ENCODE measurements around the gene ASTN1.

Gene ASTN1

DNA sequence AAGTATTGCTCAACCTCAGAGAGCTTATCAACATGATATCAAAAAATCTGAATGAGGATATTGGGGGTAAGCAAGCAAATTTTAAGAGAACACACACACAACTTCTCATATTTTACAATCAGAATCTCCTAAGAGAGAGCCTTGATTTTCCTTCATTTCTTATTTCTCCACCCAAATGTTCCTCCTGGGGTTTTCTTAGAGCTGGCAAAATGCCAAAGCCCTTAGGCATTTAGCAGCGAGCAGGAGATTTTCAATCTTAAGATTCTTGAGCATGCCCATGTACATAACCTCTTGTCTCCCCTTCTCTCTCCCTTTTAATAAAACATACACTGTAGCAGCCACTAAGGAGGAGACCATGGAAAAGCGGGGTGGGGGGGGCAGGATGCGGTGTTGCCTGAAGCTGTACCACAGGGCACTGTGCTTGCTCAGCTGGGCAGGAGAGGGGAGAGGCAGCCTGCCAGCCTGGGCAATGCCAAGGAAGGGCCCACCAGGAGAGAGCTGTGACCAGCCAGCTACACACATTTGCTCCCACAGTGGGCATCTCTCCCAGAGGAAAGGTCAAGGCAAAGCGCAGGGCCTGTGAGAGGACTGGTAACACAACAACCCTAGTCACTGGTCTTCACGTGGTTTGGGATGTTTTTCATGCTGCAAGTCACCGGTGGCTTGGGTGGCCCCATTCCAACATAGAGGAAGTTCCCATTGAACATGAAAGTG lies 10.6 kb upstream of the ASTN1 start:
- CTCF ChIA-PET: no interaction called here
- no peak for TF ChIP-seq TARDBP (IDR thresholded peaks at IDR 0.05)
- no peak for TF ChIP-seq LEF1 (IDR thresholded peaks at IDR 0.05; ENCODE audit: borderline replicate concordance)
- TF ChIP-seq FOXM1 (IDR thresholded peaks at IDR 0.05; ENCODE audit: borderline replicate concordance): no peak
- no peak for TF ChIP-seq SUZ12 (IDR thresholded peaks at IDR 0.05)
- no peak for TF ChIP-seq BHLHE40 (IDR thresholded peaks at IDR 0.05; ENCODE audit: borderline replicate concordance)
- no peak for TF ChIP-seq SP1 (IDR thresholded peaks at IDR 0.05)
- TF ChIP-seq NFRKB (IDR thresholded peaks at IDR 0.05): no peak
- TF ChIP-seq L3MBTL2 (conservative IDR thresholded peaks at IDR 0.05): no peak
- no peak for TF ChIP-seq ARNT (IDR thresholded peaks at IDR 0.05)
- no peak for TF ChIP-seq FOXK2 (IDR thresholded peaks at IDR 0.05)
- TF ChIP-seq ZNF384 (IDR thresholded peaks at IDR 0.05): no peak
- DNase-seq (ENCODE audit: extremely low spot score): no peak
- POLR2A ChIA-PET: no interaction called here

DNA sequence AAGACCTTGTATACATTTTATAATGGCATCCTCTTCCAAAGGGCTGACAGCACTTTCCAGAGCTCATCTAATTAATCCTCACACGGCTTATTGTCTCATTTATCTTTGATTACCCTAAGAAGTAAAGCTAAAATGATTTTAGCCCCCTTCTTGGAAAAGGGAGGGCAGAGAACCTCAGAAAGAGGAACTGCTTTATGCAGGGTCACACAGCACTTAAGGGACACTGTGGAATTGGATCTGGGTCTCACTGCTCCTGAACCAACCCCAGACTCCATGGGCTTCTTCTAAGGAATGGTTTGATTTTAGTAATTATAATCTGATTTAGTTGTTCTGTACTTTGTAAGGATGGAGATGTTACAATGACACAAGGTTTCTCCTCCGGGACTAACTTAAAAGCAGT lies 9.5 kb upstream of the ASTN1 start:
- CTCF ChIA-PET: no interaction called here
- no peak for DNase-seq (ENCODE audit: extremely low spot score)
- TF ChIP-seq HDGF (IDR thresholded peaks at IDR 0.05; ENCODE audit: borderline replicate concordance) (no peak), BHLHE40 (IDR thresholded peaks at IDR 0.05; ENCODE audit: borderline replicate concordance) (no peak), ARNT (IDR thresholded peaks at IDR 0.05) (no peak), FOXA1 (IDR thresholded peaks at IDR 0.05) (no peak), PKNOX1 (IDR thresholded peaks at IDR 0.05) (no peak)

GRCh38 chr1:177172866-177173265 lies 8.4 kb upstream of the ASTN1 start:
- POLR2A ChIA-PET: no interaction called here

More for the DNA sequence above, 9.5 kb upstream of the ASTN1 start:
- POLR2A ChIA-PET: no interaction called here

GRCh38 chr1:177172272-177172671 lies 7.8 kb upstream of the ASTN1 start:
- ChIA-PET POLR2A (no interaction called here), CTCF (no interaction called here)
- no peak for DNase-seq (ENCODE audit: extremely low spot score)
- TF ChIP-seq ZNF384 (IDR thresholded peaks at IDR 0.05) (no peak), NFRKB (IDR thresholded peaks at IDR 0.05) (no peak), CTBP1 (IDR thresholded peaks at IDR 0.05; ENCODE audit: borderline replicate concordance) (no peak), BHLHE40 (IDR thresholded peaks at IDR 0.05; ENCODE audit: borderline replicate concordance) (no peak), ARNT (IDR thresholded peaks at IDR 0.05) (no peak), TARDBP (IDR thresholded peaks at IDR 0.05) (no peak), FOXK2 (IDR thresholded peaks at IDR 0.05) (no peak)

More at GRCh38 chr1:177172866-177173265, 8.4 kb upstream of the ASTN1 start:
- no peak for DNase-seq (ENCODE audit: extremely low spot score)
- TF ChIP-seq ZNF384 (IDR thresholded peaks at IDR 0.05): no peak
- TF ChIP-seq SUZ12 (IDR thresholded peaks at IDR 0.05): no peak
- no peak for TF ChIP-seq HDGF (IDR thresholded peaks at IDR 0.05; ENCODE audit: borderline replicate concordance)
- TF ChIP-seq TARDBP (IDR thresholded peaks at IDR 0.05): no peak
- no peak for TF ChIP-seq ARNT (IDR thresholded peaks at IDR 0.05)
- no peak for TF ChIP-seq FOXK2 (IDR thresholded peaks at IDR 0.05)
- no peak for TF ChIP-seq LEF1 (IDR thresholded peaks at IDR 0.05; ENCODE audit: borderline replicate concordance)
- CTCF ChIA-PET: no interaction called here

- no peak for TF ChIP-seq ARNT (IDR thresholded peaks at IDR 0.05)
- TF ChIP-seq FOXK2 (IDR thresholded peaks at IDR 0.05): no peak
- no peak for TF ChIP-seq L3MBTL2 (conservative IDR thresholded peaks at IDR 0.05)
- TF ChIP-seq SUZ12 (IDR thresholded peaks at IDR 0.05): no peak
- TF ChIP-seq HDGF (IDR thresholded peaks at IDR 0.05; ENCODE audit: borderline replicate concordance): no peak
- no peak for TF ChIP-seq BHLHE40 (IDR thresholded peaks at IDR 0.05; ENCODE audit: borderline replicate concordance)
- no peak for TF ChIP-seq SP1 (IDR thresholded peaks at IDR 0.05)
- no peak for TF ChIP-seq ELF4 (IDR thresholded peaks at IDR 0.05)
- no peak for TF ChIP-seq LEF1 (IDR thresholded peaks at IDR 0.05; ENCODE audit: borderline replicate concordance)
- no peak for TF ChIP-seq CTBP1 (IDR thresholded peaks at IDR 0.05; ENCODE audit: borderline replicate concordance)
- no peak for TF ChIP-seq TARDBP (IDR thresholded peaks at IDR 0.05)
- ChIA-PET POLR2A (no interaction called here), CTCF (interaction anchor here (2.1 kb wide), 1 partner anchor 10 kb away, joined by 9 read pairs; no protein-coding TSS in a partner anchor)
- no peak for DNase-seq (ENCODE audit: extremely low spot score)
These were observed 7.1 kb upstream of the ASTN1 start for GRCh38 chr1:177171536-177172123.

DNA sequence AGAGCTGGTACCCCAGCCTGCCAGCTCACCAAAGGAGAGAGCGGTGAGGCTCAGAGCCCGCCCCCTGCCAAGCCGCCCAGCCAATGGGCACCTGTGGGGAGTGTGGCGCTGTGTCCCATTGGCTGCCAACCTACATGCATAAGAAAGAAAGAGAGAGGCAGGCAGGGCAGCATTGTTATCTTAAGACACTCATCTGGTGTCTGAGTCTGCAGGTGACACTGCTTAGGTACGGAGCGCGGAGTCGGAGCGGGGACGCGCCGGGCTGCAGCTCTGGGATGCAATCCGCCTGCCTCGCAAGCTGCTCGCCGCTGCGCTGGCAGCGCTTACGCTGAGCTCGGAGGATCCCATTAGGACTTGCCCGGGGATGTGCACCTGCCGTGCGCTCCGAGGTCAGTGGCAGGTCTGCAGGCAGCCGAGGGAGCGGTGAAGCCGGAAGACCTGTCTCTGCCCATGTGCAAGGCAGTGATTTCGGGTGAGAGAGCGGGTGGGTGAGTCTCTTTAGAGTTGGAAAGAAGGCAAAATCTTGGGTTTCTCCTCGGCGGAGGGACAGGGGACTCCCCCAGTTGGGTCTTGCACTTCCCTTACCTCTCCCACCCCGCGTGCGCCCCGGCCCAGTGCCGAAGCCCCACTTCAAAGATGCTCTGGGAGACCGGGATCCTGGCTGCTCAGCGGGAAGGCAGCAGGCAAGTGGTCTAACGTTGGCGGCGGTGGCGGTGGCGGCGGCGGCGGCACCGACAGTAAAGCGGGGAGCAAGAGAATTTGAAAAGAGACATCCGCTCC lies 6.4 kb upstream of the ASTN1 start, which contains the start of gene BRINP2:
BRINP2 (plus strand) TSS at position 203 of the 780 bp plus-strand sequence. CDS start 58,919 bp downstream, outside the sequence.
- DNase-seq (ENCODE audit: extremely low spot score): peak; percentile 74
- CTCF ChIA-PET: interaction anchor here (2.1 kb wide), 1 partner anchor 11 kb away, joined by 9 read pairs; no protein-coding TSS in a partner anchor
- POLR2A ChIA-PET: no interaction called here
- no peak for TF ChIP-seq CTBP1 (IDR thresholded peaks at IDR 0.05; ENCODE audit: borderline replicate concordance)
- no peak for TF ChIP-seq ELF4 (IDR thresholded peaks at IDR 0.05)
- TF ChIP-seq TARDBP (IDR thresholded peaks at IDR 0.05): no peak
- TF ChIP-seq NFRKB (IDR thresholded peaks at IDR 0.05): no peak
- no peak for TF ChIP-seq BHLHE40 (IDR thresholded peaks at IDR 0.05; ENCODE audit: borderline replicate concordance)
- TF ChIP-seq FOXK2 (IDR thresholded peaks at IDR 0.05): no peak
- no peak for TF ChIP-seq L3MBTL2 (conservative IDR thresholded peaks at IDR 0.05)
- no peak for TF ChIP-seq ARNT (IDR thresholded peaks at IDR 0.05)
- no peak for TF ChIP-seq FOXA1 (IDR thresholded peaks at IDR 0.05)
- TF ChIP-seq FOXM1 (IDR thresholded peaks at IDR 0.05; ENCODE audit: borderline replicate concordance): no peak
- no peak for TF ChIP-seq PKNOX1 (IDR thresholded peaks at IDR 0.05)
- no peak for TF ChIP-seq SP1 (IDR thresholded peaks at IDR 0.05)
- no peak for TF ChIP-seq LEF1 (IDR thresholded peaks at IDR 0.05; ENCODE audit: borderline replicate concordance)
- TF ChIP-seq ZNF384 (IDR thresholded peaks at IDR 0.05): no peak
- TF ChIP-seq SUZ12 (IDR thresholded peaks at IDR 0.05): no peak
- no peak for TF ChIP-seq HDGF (IDR thresholded peaks at IDR 0.05; ENCODE audit: borderline replicate concordance)

Data from HEK293T (cell line).